Measurements from ENCODE around the gene ERC2.

Gene ERC2

GRCh38 chr3:56238299-56238698, 230.0 kb downstream of the ERC2 start:
- DNase-seq: no peak

- DNase-seq: no peak
These were observed 234.5 kb downstream of the ERC2 start for GRCh38 chr3:56233742-56234141.

GRCh38 chr3:56229311-56229710, 239.0 kb downstream of the ERC2 start:
- no peak for DNase-seq

GRCh38 chr3:56222866-56223265, 245.4 kb downstream of the ERC2 start:
- no peak for DNase-seq

- no peak for DNase-seq
These were observed 248.1 kb downstream of the ERC2 start for GRCh38 chr3:56219894-56220805.

- no peak for DNase-seq
These were observed 258.1 kb downstream of the ERC2 start for GRCh38 chr3:56209982-56210751.

DNA sequence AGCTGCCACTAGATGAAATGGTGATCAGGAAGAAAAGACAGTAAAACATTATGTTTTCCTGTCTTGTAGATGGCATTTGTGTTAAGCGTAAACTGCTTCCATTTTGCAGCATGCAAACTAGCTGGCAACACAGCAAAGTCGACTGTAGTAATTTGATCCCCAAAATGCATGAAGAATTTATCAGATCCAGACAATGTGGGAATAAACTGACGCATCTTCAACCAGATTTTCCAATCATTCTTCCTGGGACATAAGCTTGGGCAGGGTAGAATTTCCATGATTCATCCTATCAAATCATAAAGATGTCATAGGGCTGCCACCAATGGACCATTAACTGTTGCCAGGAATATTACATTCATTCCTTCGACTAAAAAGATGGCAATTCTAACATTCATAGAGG, 260.3 kb downstream of the ERC2 start:
- no peak for DNase-seq

GRCh38 chr3:56205406-56205805, 262.9 kb downstream of the ERC2 start:
- no peak for DNase-seq

GRCh38 chr3:56202997-56203396, 265.3 kb downstream of the ERC2 start:
- no peak for DNase-seq

DNA sequence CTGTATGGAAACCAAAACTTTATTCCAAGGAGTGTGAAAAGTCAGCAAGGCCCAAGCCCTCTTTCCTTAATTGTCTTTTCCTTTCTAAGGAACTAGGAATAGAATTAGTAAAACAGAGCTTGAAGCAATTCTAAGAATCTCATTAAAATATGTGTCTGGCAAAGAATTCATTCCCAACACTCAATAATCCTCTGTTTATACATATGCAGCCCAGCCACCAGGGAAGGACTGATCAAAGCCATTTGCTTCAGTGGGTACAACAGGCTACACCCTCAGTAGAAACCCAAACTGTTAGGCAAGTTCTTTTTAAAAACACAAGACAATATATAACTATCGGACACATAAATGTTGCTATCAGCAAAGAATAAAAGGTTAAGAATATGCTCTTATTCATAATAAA, 266.9 kb downstream of the ERC2 start:
- DNase-seq: no peak

GRCh38 chr3:56200251-56200650, 268.0 kb downstream of the ERC2 start:
- DNase-seq: no peak

DNA sequence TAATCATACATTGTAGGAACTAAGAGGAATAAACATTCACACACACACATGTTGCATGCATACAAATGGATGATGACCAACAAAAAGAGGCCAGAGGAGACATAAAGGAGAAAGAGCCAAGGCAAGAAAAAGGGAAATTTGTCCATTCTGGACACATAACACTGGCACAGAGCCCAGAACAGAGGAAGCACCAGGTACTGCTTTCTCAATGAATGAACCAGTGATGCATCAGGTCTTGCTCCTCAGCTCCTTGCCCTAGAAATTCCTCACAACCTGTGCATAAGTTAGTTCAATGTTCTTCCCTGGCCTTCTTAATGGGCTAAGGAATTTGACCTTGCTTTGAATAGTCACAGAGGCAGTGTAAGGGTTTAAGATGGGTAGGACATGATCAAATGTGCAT, 270.3 kb downstream of the ERC2 start:
- no peak for DNase-seq

DNA sequence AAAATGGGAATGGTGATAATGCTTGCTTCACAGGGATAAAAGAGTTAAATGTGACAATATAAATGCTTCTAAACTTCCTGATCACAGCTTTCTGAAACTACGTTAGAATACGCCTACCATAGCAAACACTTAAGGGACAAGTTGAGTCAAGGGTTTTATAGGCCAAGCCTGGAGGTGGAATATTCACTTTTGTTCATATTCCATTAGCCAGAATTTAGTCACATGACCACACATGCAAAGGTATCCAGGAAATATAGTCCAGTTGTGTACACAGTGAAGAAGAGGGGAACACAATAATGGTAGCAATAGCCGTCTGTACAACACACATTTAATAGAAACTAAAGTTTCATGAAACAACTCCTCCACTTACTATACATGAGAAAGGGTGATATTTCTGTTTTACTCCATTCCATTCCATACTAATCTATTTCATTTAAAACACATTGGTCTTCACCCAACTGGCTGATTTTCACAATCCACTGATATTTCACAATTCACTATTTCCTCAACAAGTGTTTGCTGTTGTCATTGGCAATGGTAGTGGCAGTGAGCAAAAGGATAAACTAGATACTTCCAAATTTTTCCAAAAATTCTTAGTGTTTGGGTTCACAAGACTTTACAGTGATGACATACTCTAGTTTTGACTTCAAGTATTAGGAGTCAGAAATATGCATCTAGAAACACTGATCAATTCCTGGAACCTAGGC, 270.9 kb downstream of the ERC2 start:
- no peak for DNase-seq

DNA sequence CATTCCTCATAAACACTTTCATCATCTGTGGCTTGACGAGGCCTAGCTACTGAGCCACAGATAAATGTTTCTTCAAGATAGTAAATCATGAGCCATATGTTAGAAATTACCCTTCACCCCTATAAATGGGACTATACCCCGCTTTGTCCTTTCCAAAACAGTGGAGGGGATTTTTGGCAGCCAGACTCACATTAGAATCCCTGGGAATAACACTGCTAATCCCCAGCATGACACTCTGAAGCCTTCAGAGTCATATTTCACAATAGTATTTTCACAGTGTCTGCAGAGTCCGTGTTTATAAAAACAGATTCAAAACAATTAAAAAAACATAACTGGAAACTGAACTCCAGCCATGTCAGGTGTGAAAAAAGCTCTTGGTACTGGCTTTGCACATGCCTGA, 271.6 kb downstream of the ERC2 start:
- no peak for DNase-seq

- DNase-seq: no peak
These were observed 274.7 kb downstream of the ERC2 start for GRCh38 chr3:56193519-56193918.

- no peak for DNase-seq
These were observed 276.3 kb downstream of the ERC2 start for GRCh38 chr3:56192001-56192400.

DNA sequence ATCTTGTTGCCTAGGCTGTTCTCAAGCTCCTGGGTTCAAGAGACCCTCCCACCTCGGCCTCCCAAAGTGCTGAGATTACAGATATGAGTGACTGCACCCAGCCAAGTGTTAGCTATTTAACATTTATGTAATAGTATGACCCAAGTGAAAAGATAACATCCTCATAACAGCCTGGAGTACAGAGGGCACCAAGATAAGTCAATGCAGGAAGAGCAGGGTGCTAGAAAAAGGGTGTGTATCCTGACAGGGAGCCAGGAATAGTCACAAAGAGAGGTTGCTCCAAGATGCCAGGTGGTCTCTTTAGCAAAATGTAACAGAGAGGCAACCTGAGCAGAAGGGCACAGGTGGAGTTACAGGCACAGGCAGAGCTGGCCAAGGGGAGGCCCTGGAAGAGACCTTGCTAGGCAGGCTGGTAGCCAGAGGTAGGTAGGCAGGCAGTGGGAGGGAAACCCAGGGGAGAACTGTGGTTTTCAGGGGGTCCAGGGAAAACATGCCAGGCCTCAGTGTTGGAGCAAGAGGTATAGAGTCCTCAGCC, 277.4 kb downstream of the ERC2 start:
- DNase-seq: no peak

DNA sequence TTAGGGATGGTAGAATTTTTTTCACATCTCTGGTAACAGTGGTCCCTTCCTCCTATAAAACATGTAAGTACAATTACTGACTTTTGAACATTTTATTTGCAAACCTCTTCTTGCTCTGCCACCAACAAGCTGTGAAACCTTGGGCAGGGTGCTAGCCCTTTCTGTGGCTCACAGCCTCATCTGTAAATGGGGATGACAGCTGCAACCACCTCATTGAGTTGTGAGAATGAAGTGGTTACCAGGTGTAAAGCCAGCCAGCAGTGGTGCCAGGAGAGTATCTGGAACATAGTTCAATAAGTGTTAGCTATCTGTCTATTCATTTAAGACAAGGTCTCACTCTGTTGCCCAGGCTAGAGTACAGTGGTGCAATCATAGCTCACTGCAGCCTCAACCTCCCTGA, 278.1 kb downstream of the ERC2 start:
- no peak for DNase-seq

- no peak for DNase-seq
These were observed 278.7 kb downstream of the ERC2 start for GRCh38 chr3:56189536-56189935.

DNA sequence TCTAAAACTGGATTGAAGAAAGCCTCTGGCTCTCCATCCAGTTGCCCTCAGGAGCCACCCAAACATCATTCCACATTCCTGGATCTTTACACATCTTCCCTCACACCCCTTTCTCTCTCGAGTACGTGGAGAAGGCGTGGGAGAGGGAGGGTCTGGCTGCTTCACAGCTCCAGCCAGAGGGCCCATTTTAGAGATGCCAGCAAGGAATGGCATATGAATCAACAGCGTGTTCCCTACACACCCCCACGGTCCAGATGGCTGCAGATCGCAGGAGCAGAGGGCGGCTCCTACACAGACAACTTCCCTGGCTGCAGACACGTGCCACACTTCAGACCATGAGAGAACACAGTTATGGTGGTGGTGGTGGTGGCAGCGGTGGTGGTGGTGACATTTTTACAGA, 280.1 kb downstream of the ERC2 start:
- DNase-seq: no peak

DNA sequence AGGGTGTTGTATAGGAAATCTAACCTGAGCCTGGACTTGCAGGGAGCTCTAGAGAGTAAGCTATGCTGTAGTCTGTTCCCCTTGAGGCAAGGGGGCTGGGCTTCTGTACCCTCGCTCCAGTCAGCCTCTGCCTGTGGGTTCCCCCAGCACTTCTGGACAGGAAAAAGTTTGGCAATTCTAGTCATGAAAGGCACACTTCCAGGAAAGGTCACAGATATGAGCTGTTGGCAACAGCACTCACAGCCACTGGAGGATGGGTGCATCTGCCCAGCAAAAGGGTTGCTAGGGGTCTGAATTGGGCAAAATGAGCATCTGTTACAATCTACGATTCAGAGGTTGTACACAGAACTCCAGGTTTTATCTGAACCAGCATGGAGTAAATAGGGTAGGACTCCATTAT, 281.2 kb downstream of the ERC2 start:
- no peak for DNase-seq

DNA sequence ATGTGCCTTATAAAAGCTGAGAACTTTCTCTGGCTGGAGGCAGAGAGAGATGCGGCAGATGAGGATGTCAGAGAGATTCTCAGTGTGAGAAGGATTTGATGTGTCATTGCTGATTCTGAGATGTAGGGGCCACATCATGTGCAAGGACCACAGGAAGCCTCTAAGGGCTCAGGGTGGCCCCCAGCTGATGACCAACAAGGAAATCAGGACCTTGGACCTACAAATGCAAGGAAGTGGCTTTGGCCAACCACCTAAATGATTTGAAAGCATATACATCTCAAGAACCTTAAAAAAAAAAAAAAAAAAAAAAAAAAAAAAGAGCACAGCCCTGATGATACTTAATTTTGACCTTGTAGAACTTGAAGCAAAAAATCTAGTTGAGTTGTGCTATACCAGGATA, 282.4 kb downstream of the ERC2 start:
- no peak for DNase-seq

- no peak for DNase-seq
These were observed 284.7 kb downstream of the ERC2 start for GRCh38 chr3:56183529-56183928.

Measured in NCI-H1048 (cell line).